ENCODE results near the gene AP4S1. TPM values are rescaled to one million over a fixed set of nuclear protein-coding genes. Genes with fewer than 3 reads are reported as not detected.
"Not testable (repeated sequence)": the region's sequence is repeated elsewhere in the genome, so short reads cannot be mapped to it uniquely, and the experiment has no call there.

Gene AP4S1
- total RNA-seq, 1 donor from 2014 or later = 12.9 TPM

DNA sequence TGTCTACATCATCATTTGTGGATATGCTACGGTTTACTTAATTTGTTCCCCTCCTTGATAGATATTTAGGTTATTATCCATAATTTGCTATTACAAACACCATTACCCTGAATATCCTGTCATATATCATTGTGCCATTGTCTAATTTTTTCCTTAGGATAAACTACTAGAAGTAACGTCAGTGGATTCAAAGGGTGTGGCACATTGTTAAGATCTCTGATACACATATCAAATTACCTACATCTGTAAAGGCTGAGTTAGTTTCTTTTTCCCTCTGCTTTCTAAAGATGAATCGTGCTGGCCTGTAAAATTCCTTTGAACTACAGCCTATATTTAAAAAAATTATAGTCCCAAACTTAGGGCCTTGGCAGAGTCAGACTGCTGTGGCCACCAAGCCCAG lies 54.6 kb downstream of the AP4S1 start:
- H3K27me3 Mint-ChIP-seq = no peaks in the 10 kb centered on the region
- H3K4me1 Mint-ChIP-seq (ENCODE audit: low read depth) = peaks cover 4% of the 10 kb centered on the region
- TF ChIP-seq, protein P1, sequence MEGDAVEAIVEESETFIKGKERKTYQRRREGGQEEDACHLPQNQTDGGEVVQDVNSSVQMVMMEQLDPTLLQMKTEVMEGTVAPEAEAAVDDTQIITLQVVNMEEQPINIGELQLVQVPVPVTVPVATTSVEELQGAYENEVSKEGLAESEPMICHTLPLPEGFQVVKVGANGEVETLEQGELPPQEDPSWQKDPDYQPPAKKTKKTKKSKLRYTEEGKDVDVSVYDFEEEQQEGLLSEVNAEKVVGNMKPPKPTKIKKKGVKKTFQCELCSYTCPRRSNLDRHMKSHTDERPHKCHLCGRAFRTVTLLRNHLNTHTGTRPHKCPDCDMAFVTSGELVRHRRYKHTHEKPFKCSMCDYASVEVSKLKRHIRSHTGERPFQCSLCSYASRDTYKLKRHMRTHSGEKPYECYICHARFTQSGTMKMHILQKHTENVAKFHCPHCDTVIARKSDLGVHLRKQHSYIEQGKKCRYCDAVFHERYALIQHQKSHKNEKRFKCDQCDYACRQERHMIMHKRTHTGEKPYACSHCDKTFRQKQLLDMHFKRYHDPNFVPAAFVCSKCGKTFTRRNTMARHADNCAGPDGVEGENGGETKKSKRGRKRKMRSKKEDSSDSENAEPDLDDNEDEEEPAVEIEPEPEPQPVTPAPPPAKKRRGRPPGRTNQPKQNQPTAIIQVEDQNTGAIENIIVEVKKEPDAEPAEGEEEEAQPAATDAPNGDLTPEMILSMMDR (IDR thresholded peaks at IDR 0.05; ENCODE audit: unreplicated experiment) = no peak
- DNase-seq (ENCODE audit: low spot score, unreplicated experiment) = no peak
- H3K4me3 Mint-ChIP-seq (ENCODE audit: low read depth) = no peak overlapping the region
- H3K9me3 Mint-ChIP-seq (ENCODE audit: low read depth) = peaks cover 10% of the 10 kb centered on the region
- no peak overlapping the region for H3K27ac Mint-ChIP-seq
- peaks cover 14% of the 10 kb centered on the region for H3K36me3 Mint-ChIP-seq (ENCODE audit: insufficient read depth)

GRCh38 chr14:31080484-31080883 lies 55.0 kb downstream of the AP4S1 start:
- peaks cover 10% of the 10 kb centered on the region for H3K36me3 Mint-ChIP-seq (ENCODE audit: insufficient read depth)
- DNase-seq (ENCODE audit: low spot score, unreplicated experiment) = no peak
- H3K9me3 Mint-ChIP-seq (ENCODE audit: low read depth) = peaks cover 7% of the 10 kb centered on the region
- H3K27ac Mint-ChIP-seq = no peak overlapping the region
- TF ChIP-seq, protein P1 (IDR thresholded peaks at IDR 0.05; ENCODE audit: unreplicated experiment) = no peak
- H3K27me3 Mint-ChIP-seq = no peaks in the 10 kb centered on the region
- peaks cover 4% of the 10 kb centered on the region for H3K4me1 Mint-ChIP-seq (ENCODE audit: low read depth)
- no peak overlapping the region for H3K4me3 Mint-ChIP-seq (ENCODE audit: low read depth)

- peaks cover 4% of the 10 kb centered on the region for H3K4me1 Mint-ChIP-seq (ENCODE audit: low read depth)
Measured at GRCh38 chr14:31083781-31084180, 58.3 kb downstream of the AP4S1 start.

GRCh38 chr14:31084385-31084784 lies 58.9 kb downstream of the AP4S1 start:
- TF ChIP-seq, protein P1 (IDR thresholded peaks at IDR 0.05; ENCODE audit: unreplicated experiment) = peak; percentile 18
- Mint-ChIP-seq H3K27me3 (no peaks in the 10 kb centered on the region), H3K4me1 (ENCODE audit: low read depth) (peaks cover 4% of the 10 kb centered on the region), H3K4me3 (ENCODE audit: low read depth) (no peak overlapping the region), H3K9me3 (ENCODE audit: low read depth) (no peaks in the 10 kb centered on the region), H3K36me3 (ENCODE audit: insufficient read depth) (no peaks in the 10 kb centered on the region), H3K27ac (peak overlapping the region; percentile 77)
- DNase-seq (ENCODE audit: low spot score, unreplicated experiment) = no peak

More at GRCh38 chr14:31083781-31084180, 58.3 kb downstream of the AP4S1 start:
- no peaks in the 10 kb centered on the region for H3K27me3 Mint-ChIP-seq
- no peak overlapping the region for H3K4me3 Mint-ChIP-seq (ENCODE audit: low read depth)
- H3K36me3 Mint-ChIP-seq (ENCODE audit: insufficient read depth) = no peaks in the 10 kb centered on the region
- no peaks in the 10 kb centered on the region for H3K9me3 Mint-ChIP-seq (ENCODE audit: low read depth)
- no peak for DNase-seq (ENCODE audit: low spot score, unreplicated experiment)
- TF ChIP-seq, protein P1 (IDR thresholded peaks at IDR 0.05; ENCODE audit: unreplicated experiment) = no peak
- H3K27ac Mint-ChIP-seq = no peak overlapping the region

DNA sequence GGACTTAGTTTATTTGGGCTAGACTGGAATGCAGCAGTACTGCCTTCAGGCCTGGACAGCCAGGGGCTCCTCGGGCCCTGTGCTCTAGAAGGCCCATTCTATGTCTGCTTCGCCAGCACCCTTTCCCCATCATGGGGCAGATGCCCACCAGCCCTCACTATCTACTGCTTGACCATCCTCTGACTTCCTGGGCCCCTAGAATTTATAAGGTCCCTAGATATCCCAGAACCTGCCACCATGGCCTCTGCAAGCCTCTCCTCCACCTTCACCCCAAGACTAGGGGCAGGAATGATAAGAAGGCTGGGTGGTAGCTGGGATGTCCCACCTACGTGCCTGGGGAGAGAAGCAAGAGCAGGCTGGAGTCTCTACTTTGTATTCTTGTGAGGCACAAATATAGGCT lies 59.6 kb downstream of the AP4S1 start:
- TF ChIP-seq, protein P1 (IDR thresholded peaks at IDR 0.05; ENCODE audit: unreplicated experiment) = no peak
- Mint-ChIP-seq H3K27me3 (no peaks in the 10 kb centered on the region), H3K36me3 (ENCODE audit: insufficient read depth) (no peaks in the 10 kb centered on the region), H3K4me1 (ENCODE audit: low read depth) (peaks cover 4% of the 10 kb centered on the region), H3K4me3 (ENCODE audit: low read depth) (no peak overlapping the region), H3K9me3 (ENCODE audit: low read depth) (no peaks in the 10 kb centered on the region), H3K27ac (no peak overlapping the region)
- no peak for DNase-seq (ENCODE audit: low spot score, unreplicated experiment)

DNA sequence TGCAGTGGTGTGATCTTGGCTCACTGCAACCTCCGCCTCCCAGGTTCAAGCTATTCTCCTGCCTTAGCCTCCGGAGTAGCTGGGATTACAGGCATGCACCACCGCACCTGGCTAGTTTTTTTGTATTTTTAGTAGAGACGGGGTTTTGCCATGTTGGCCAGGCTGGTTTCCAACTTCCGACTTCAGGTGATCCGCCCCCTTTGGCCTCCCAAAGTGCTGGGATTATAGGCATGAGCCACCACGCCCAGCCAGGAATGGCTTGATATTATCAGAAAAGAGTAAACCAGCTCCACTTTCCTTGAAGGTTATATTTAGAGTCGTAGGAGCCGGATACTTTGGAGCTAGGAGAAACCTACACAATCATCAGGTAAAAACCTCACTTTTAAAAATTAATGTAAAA lies 61.0 kb downstream of the AP4S1 start:
- H3K9me3 Mint-ChIP-seq (ENCODE audit: low read depth); H3K27ac Mint-ChIP-seq; H3K4me1 Mint-ChIP-seq (ENCODE audit: low read depth); H3K27me3 Mint-ChIP-seq; DNase-seq (ENCODE audit: low spot score, unreplicated experiment); H3K36me3 Mint-ChIP-seq (ENCODE audit: insufficient read depth); H3K4me3 Mint-ChIP-seq (ENCODE audit: low read depth): not testable (repeated sequence)

Measured in progenitor cell of endocrine pancreas (in vitro differentiated cells).